Ovary (tissue), 3 donors: ENCODE measurements around the gene MAP3K7.

Source experiments
- CTCF ChIP-seq, 3 donors: fragments of 450-650 bp in 2 of 3; fragments of 200-600 bp in 1 of 3; IDR thresholded peaks; one replicate each; pipeline versions ENCODE4 v1.5.1 to v1.8.0; 2016 to 2022; ENCODE audit warnings: antibody characterized with exemption in 3 of 3, mild to moderate bottlenecking in 1 of 3
- EP300 ChIP-seq: sonication (generic); formaldehyde crosslinking; IDR thresholded peaks from one replicate; pipeline ENCODE4 v1.6.1; 2017; ENCODE audit warnings: antibody characterized with exemption
- POLR2A ChIP-seq: fragments of 450-650 bp; IDR thresholded peaks from one replicate; pipeline ENCODE4 v1.6.1; 2017; ENCODE audit warnings: antibody characterized with exemption, mild to moderate bottlenecking, moderate library complexity
- donor health status: DM: no; HTN: no; CAD: no.

GRCh38 chr6:90496258-90497016 is 90.4 kb downstream of the MAP3K7 start:
- no peak for TF ChIP-seq CTCF (IDR thresholded peaks at IDR 0.05)
- TF ChIP-seq POLR2A: no peak
- TF ChIP-seq EP300: no peak
